Mononuclear cell (primary cell): ENCODE data around the gene DPPA4. TPM values are rescaled to one million over a fixed set of nuclear protein-coding genes. Genes with fewer than 3 reads are reported as not detected.
"Not testable (repeated sequence)": the region's sequence is repeated elsewhere in the genome, so short reads cannot be mapped to it uniquely, and the experiment has no call there.

ENCODE experiments used
- H3K27me3 ChIP-seq: 2 replicates; pipeline ENCODE4 v1.6.0; 2011; ENCODE audit warnings: low read length, control low read depth; ENCODE audit not compliant: insufficient read depth
- H3K4me1 ChIP-seq: 2 replicates; pipeline ENCODE4 v1.5.1; 2011; ENCODE audit warnings: mild to moderate bottlenecking, low read length, control low read depth; ENCODE audit not compliant: insufficient read depth
- H3K4me3 ChIP-seq: 2 replicates; pipeline ENCODE4 v1.5.1; 2011; ENCODE audit warnings: mild to moderate bottlenecking, low read length, moderate library complexity
- H3K9me3 ChIP-seq: 2 replicates; pipeline ENCODE4 v1.5.1; 2011; ENCODE audit warnings: low read depth, mild to moderate bottlenecking, control low read depth, low read length
- total RNA-seq: library from RNA; depleted of rRNA; stranded (reverse); fragments of >200 nt; gene quantifications from one replicate; pipeline ENCODE4 v1.2.3, GENCODE V29; 2012

The DPPA4 gene, protein sequence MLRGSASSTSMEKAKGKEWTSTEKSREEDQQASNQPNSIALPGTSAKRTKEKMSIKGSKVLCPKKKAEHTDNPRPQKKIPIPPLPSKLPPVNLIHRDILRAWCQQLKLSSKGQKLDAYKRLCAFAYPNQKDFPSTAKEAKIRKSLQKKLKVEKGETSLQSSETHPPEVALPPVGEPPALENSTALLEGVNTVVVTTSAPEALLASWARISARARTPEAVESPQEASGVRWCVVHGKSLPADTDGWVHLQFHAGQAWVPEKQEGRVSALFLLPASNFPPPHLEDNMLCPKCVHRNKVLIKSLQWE
- total RNA-seq = 2.9 TPM

DNA sequence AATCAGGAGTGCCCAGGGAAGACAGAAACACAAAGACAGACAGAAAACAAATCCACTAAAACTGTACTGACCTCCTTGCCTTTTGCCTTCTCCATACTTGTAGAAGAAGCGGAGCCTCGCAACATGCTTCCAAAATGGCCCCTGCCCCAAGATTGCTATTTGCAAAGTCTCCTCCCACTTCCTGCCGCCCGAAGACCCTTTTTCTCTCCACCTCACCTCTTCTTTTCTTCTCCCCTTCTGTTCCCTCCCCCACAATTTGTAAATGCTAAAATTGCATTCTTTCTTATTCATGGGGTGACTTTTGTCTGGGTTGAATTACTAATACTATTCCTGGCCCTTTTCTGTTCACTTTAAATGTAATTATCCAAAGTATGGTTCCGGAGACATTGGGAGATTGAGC is at the start of gene DPPA4:
DPPA4 (minus strand) TSS at position 154 of the 400 bp plus-strand sequence; CDS start at position 125, 29 bp downstream.
- Histone ChIP-seq H3K27me3 (peaks cover 4% of the 10 kb centered on the region), H3K4me3 (peak within 1 kb of the TSS; percentile 39), H3K9me3 (no peaks in the 10 kb centered on the region), H3K4me1 (peaks cover 5% of the 10 kb centered on the region)

DNA sequence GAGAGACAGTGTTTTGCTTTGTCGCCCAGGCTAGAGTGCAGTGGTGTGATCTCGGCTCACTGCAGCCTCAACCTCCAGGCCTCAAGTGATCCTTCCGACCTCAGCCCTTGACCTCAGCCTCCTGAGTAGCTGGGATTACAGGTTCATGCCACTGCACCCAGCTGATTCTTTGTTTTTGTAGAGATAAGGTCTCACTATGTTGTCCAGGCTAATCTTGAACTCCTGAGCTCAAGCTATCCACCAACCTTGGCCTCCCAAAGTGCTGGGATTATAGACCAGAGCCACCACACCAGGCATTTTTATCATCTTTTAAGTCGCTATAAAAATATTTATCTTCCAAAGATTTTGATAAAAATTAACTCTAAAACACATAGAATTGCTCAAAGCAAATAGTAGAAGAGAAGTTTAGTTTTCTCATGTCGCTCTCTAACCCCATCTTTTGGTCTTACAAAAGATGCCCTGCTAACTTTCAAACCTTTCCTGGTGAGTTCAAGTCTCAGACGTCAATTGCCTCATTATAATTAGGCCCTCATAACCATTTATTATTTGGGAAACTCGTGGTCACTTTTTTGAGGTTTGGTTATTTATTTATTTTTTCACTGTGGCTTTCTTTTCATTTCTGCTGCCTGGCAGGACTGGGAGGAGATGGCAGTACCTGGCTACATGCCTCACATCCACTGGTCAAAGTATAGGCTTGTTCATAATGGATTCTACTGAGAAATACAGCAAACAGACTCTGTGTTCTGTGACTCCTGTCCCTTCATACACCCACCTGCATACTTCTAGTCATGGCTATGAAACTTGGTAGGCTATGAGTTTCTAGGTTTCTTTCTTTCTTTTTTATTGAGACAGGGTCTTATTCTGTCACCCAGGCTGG is 48.3 kb upstream of the DPPA4 start:
- Histone ChIP-seq H3K4me3 (no peak overlapping the region), H3K9me3 (no peaks in the 10 kb centered on the region), H3K27me3 (no peaks in the 10 kb centered on the region), H3K4me1 (no peaks in the 10 kb centered on the region)

DNA sequence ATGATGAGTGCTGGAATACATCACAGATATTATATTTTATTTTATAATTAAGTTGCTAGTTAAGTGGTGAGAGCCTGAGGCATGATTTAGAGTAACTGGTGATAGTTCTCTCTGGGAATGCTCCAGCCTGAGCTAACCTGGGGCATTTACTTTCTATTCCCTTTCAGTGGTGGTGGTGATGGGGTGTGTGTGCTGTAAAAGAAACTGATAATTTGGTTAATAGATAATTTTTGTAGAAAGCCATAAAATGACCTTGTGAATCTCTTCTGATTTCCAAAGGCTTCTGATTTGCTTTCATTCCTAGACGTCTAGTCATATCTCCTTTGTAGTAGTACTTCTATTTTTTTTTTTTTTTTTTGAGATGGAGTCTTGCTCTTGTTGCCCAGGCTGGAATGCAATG is 46.8 kb upstream of the DPPA4 start:
- Histone ChIP-seq H3K4me1 (no peaks in the 10 kb centered on the region), H3K4me3 (no peak overlapping the region), H3K27me3 (no peaks in the 10 kb centered on the region), H3K9me3 (no peaks in the 10 kb centered on the region)

DNA sequence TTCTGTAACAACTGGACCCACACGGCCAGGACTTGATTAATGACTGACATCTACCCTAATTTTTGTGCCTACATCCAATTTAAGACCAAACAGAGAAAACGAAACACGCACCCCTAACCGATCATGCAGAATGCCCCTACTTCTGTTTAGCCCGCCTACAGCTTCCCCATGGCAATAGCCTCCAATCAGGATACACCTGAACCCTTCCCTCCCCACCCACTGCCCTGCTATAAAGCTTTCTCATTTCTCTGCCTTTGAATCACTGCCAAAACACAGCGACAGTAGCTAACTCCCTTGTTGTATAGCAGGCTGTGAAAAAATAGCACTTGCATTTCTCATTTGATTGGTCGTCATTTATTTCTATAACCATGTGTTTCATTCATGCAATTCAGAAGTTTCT is 45.2 kb upstream of the DPPA4 start:
- Histone ChIP-seq H3K27me3 (no peaks in the 10 kb centered on the region), H3K9me3 (no peaks in the 10 kb centered on the region), H3K4me3 (no peak overlapping the region), H3K4me1 (no peaks in the 10 kb centered on the region)

DNA sequence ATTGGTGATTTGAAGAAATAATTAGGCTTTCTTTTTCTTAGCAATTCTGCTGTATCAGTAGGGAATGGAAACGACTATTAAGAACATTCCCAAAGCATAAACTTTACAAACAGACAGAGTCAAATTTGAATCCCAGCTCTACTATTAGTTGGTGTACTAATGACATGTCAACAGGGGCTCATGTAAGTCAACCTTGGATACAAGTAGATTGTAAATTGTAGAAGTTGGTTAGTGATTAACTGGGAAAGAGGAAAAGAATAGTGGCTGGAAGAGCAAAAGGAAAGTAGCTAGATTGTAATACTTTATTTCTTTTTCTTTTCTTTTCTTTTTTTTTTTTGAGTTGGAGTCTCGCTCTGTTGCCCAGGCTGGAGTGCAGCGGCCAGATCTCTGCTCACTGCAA is 38.6 kb upstream of the DPPA4 start:
- H3K4me1 ChIP-seq = no peaks in the 10 kb centered on the region
- no peaks in the 10 kb centered on the region for H3K27me3 ChIP-seq
- no peaks in the 10 kb centered on the region for H3K9me3 ChIP-seq
- no peak overlapping the region for H3K4me3 ChIP-seq

DNA sequence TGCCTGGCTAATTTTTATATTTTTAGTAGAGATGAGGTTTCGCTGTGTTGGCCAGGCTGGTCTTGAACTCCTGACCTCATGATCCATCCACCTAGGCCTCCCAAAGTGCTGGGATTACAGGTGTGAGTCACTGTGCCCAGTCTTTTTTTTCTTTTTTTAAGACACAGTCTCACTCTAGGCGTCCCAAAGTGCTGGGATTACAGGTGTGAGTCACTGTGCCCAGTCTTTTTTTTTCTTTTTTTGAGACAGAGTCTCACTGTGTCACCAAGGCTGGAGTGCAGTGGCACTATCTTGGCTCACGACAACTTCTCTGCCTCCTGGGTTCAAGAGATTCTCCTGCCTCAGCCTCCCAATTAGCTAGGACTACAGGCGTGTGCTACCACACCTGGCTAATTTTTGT is 37.1 kb upstream of the DPPA4 start:
- not testable (repeated sequence) for H3K4me3 ChIP-seq, H3K4me1 ChIP-seq, H3K27me3 ChIP-seq, H3K9me3 ChIP-seq

DNA sequence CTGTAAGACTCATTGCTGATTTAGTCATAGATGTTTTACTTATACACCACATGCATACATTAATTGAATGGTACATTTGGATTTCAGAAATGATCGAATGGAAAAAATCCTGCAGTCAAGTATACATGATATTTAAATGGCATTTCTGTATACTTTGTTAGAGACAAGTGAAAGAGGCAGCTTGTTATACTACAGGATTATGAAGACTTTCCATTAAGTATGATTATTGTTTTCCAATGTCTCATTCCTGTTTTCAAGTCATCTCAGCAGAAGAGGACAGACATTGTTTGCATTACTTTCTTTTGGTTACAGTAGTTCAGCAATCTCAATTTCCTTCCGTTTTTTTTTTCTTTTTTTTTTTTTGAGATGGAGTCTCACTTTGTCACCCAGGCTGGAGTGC is 36.6 kb upstream of the DPPA4 start:
- Histone ChIP-seq H3K4me3 (no peak overlapping the region), H3K4me1 (no peaks in the 10 kb centered on the region), H3K27me3 (no peaks in the 10 kb centered on the region), H3K9me3 (no peaks in the 10 kb centered on the region)

DNA sequence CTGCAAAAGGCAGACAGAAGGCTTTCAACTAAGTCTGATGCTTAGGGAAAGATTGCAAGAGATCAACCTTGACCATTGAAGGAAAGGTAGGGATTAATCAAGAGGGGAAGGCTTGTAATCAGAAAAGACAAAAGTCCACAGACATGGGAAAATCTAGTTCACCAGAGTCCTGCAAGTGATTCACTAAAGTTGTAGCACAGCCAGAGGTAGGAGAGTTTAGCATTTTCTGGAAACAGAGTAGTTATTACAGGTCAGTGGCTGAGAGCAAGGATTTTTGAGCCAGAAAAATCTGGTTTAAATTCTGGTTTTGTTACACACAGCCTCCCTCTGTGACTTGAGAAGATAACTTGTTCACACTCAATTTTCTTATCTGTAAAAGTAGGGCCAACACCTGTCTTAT is 35.3 kb upstream of the DPPA4 start:
- no peak overlapping the region for H3K4me3 ChIP-seq
- no peaks in the 10 kb centered on the region for H3K27me3 ChIP-seq
- H3K4me1 ChIP-seq = no peaks in the 10 kb centered on the region
- no peaks in the 10 kb centered on the region for H3K9me3 ChIP-seq

DNA sequence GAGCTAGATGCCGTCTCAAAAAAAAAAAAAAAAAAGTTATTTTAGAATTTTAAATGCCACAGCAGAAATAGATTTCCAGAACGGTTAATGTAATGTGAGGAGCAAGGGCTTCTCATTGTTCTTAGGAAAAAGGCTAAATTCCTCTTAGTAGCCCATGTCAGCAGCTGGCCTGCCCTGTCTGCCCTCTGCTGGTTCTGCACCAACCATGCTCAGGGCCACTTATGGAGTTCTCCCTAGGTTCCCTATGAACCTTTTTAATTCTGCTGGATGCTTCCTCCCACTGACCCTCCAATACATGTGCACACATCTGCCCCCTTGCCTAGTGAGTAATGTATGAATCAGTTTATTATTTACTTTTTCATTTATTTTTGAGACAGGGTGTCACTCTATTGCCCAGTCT is 32.2 kb upstream of the DPPA4 start:
- H3K27me3 ChIP-seq = no peaks in the 10 kb centered on the region
- no peak overlapping the region for H3K4me3 ChIP-seq
- H3K9me3 ChIP-seq = no peaks in the 10 kb centered on the region
- H3K4me1 ChIP-seq = no peaks in the 10 kb centered on the region

DNA sequence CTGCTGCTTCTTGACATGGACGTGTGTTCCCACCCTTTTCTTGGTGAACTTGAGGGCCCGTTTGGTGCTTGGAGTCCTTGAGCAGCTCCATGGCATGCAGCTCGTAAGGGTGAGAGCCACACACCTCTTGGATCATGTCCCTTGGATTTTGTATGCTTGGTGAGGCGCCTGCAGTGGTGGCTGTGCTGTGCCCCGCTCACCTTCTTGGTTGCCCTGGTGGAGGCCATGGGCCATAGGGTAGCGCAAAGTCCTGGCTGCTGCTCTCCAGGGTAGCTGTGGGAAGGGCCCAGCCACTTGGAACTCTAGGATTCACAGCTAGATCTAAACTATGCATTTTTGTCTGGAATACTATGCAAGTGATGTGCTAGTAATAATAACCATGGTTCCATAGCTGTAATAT is 26.7 kb upstream of the DPPA4 start:
- no peaks in the 10 kb centered on the region for H3K4me1 ChIP-seq
- H3K27me3 ChIP-seq = no peaks in the 10 kb centered on the region
- no peaks in the 10 kb centered on the region for H3K9me3 ChIP-seq
- no peak overlapping the region for H3K4me3 ChIP-seq

DNA sequence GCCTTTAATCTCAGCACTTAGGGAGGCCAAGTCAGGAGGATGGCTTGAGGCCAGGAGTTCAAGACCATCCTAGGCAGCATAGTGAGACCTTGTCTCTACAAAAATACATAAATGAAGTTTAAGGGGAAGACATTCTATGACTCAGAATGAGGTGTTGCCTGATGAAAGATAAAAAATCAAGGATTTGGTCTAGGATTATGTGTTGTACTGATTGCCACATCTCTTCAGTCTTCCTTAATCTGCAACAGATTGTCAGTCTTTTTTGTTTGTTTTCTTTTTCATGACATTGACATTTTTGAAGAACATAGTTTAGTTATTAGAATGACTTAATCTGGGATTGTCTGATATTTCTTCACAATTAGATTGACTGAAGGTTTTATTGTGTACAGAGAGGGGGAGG is 26.3 kb upstream of the DPPA4 start:
- no peaks in the 10 kb centered on the region for H3K9me3 ChIP-seq
- H3K4me3 ChIP-seq = no peak overlapping the region
- no peaks in the 10 kb centered on the region for H3K27me3 ChIP-seq
- no peaks in the 10 kb centered on the region for H3K4me1 ChIP-seq

DNA sequence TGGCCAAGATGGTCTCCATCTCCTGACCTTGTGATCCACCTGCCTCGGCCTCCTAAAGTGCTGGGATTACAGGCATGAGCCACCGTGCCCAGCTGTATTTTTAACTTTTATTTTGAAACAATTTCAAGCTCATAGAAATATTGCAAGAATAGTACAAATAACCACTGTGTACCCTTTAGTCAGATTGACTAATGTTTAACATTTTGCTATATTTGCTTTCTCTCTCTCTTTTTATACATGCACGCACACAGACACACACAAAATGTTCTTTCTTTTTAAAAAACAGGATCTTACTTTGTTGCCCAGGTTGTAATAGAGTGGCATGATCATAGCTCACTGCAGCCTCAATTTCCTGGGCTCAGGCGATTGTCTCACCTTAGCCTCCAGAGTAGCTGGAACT is 25.5 kb upstream of the DPPA4 start:
- no peaks in the 10 kb centered on the region for H3K27me3 ChIP-seq
- no peaks in the 10 kb centered on the region for H3K9me3 ChIP-seq
- H3K4me3 ChIP-seq = no peak overlapping the region
- H3K4me1 ChIP-seq = no peaks in the 10 kb centered on the region

DNA sequence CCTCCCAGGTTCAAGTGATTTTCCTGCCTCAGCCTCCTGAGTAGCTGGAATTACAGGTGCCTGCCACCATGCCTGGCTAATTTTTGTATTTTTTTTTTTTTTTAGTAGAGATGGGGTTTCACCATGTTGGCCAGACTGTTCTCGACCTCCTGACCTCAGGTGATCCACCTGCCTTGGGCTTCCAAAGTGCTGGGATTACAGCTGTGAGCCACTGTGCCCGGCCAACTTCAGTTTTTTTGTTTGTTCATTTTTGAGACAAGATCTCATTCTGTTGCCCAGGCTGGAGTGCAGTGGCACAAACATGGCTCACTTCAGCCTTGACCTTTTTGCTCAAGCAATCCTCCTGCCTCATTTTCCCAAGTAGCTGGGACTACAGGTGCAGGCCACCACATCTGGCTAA is 21.5 kb upstream of the DPPA4 start:
- not testable (repeated sequence) for H3K27me3 ChIP-seq, H3K4me3 ChIP-seq, H3K9me3 ChIP-seq, H3K4me1 ChIP-seq

DNA sequence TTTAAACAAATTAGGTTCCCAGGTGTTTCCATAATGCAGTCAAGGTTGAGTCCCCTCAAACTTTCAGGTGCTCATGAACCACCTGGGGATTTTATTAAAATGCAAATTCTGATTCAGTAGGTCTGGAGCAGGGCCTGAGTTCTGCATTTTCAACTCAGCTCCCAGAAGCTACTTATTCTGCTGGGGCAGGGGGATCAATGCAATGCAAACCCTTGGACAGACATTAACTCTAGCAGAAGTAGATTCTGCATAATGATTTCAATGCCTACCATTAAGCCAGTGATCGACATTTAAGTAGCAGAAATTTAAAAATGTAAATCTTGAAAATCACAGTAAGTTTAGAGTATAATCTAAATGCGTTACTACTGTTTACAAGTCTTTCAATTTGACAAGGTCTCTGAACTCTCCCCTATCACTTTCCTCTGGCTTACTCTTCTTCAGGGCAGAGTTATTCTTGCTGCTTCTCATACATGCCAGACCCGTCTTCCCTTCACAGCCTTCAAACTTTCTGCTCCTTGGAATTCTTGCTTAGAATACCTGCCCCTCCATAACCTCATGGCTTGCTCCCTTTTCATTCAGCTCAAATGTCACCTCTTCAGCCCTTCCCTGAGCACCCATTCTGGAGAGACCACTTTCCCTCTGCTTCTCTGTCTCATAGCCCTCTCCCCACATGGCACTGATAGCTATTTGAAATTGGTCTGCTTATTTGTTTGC is 19.3 kb upstream of the DPPA4 start:
- H3K9me3 ChIP-seq = no peaks in the 10 kb centered on the region
- no peaks in the 10 kb centered on the region for H3K4me1 ChIP-seq
- H3K27me3 ChIP-seq = no peaks in the 10 kb centered on the region
- no peak overlapping the region for H3K4me3 ChIP-seq

DNA sequence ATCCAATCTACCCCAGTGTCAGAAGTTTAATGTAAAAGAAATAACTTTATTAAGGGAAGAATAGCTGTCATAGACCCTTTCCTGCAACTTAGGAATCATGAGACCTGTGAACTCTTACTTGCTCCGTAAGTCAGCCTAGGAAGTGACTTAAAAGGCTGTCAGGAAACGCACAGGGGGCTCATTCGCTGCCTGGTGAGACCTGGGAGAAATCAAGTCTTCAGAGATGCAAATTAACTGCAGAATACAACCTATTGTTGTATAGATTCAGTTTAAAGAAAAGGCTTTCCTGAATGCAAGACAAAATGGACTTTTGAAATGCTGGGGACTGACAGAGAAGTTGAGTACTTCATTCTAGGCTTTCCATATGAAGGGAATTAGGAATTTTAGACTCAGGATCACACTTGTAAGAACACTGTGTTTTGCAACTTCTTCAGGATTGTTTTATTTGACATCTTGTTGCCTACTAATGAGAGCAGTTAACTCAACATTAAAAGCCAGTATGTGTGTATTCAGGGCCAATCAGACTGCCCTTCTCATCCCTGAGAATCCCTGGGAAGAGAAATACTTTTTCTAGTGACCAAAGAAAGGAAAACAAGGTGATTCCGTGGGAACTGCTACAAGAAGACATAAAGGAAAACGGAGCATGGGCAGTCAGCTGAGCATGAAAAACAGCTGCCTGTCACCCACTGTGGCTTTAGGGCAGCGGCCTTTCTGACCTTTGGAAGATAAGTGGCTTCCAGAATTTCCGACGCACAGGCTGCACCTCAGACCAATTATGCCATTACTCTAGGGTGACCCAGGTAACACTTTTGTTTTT is 18.5 kb upstream of the DPPA4 start:
- H3K9me3 ChIP-seq = no peaks in the 10 kb centered on the region
- no peaks in the 10 kb centered on the region for H3K27me3 ChIP-seq
- H3K4me3 ChIP-seq = no peak overlapping the region
- no peaks in the 10 kb centered on the region for H3K4me1 ChIP-seq
